Neuronal stem cell (in vitro differentiated cells): ENCODE measurements around the gene SYTL2.
"Not testable (repeated sequence)": the region's sequence is repeated elsewhere in the genome, so short reads cannot be mapped to it uniquely, and the experiment has no call there.

ENCODE experiments used
- DNase-seq: peaks from one replicate; pipeline ENCODE4 v3.0.0-alpha.2; 2013; ENCODE audit warnings: low spot score
- H2AFZ ChIP-seq: one replicate; pipeline ENCODE4 v1.6.1; 2013; ENCODE audit warnings: mild to moderate bottlenecking, low read length, inconsistent platforms
- H2AK5ac ChIP-seq: 2 replicates; pipeline ENCODE4 v1.6.1; 2013; ENCODE audit warnings: low read depth, mild to moderate bottlenecking, inconsistent platforms, low read length, moderate library complexity, mixed read lengths
- H2BK120ac ChIP-seq: 2 replicates; pipeline ENCODE4 v1.6.1; 2013; ENCODE audit warnings: low read depth, mild to moderate bottlenecking, inconsistent platforms, low read length, moderate library complexity, mixed read lengths
- H2BK12ac ChIP-seq: one replicate; pipeline ENCODE4 v1.6.1; 2013; ENCODE audit warnings: low read length, inconsistent platforms
- H2BK15ac ChIP-seq: 2 replicates; pipeline ENCODE4 v1.6.1; 2013; ENCODE audit warnings: mild to moderate bottlenecking, low read length, inconsistent platforms, mixed read lengths
- H2BK5ac ChIP-seq: one replicate; pipeline ENCODE4 v1.6.1; 2013; ENCODE audit warnings: inconsistent platforms, mild to moderate bottlenecking, low read length, moderate library complexity
- H3K14ac ChIP-seq: one replicate; pipeline ENCODE4 v1.6.1; 2013; ENCODE audit warnings: low read length, inconsistent platforms
- H3K18ac ChIP-seq: 2 replicates; pipeline ENCODE4 v1.6.1; 2013; ENCODE audit warnings: low read length, inconsistent platforms
- H3K23ac ChIP-seq: 2 replicates; pipeline ENCODE4 v1.6.1; 2013; ENCODE audit warnings: low read depth, mild to moderate bottlenecking, mixed read lengths, low read length, inconsistent platforms; ENCODE audit not compliant: poor library complexity
- H3K27ac ChIP-seq: replicated peaks from 3 replicates; pipeline ENCODE4 v1.5.1; 2013; ENCODE audit warnings: low read length, inconsistent platforms
- H3K27me3 ChIP-seq, 3 experiments: 2 replicates each; pipeline ENCODE4 v1.6.1; 2013; ENCODE audit warnings: low read length in 3 of 3, mild to moderate bottlenecking in 2 of 3, inconsistent platforms in 1 of 3, low read depth in 1 of 3, mixed read lengths in 1 of 3, moderate library complexity in 1 of 3; ENCODE audit not compliant: control insufficient read depth in 3 of 3, insufficient read depth in 3 of 3
- H3K36me3 ChIP-seq, 2 donors: replicated peaks in 1 of 2; 2 replicates each; pipeline ENCODE4 v1.6.1; 2013; ENCODE audit warnings: low read length in 2 of 2; ENCODE audit not compliant: control insufficient read depth in 2 of 2, insufficient read depth in 2 of 2
- H3K4ac ChIP-seq: 2 replicates; pipeline ENCODE4 v1.6.1; 2013; ENCODE audit warnings: inconsistent platforms, mild to moderate bottlenecking, low read length, moderate library complexity
- H3K4me1 ChIP-seq, 2 donors: 1 replicate in 1 of 2; 2 replicates in 1 of 2; pipeline ENCODE4 v1.6.1; 2013; ENCODE audit warnings: low read length in 2 of 2, low read depth in 1 of 2; ENCODE audit not compliant: control insufficient read depth in 2 of 2, insufficient read depth in 1 of 2
- H3K4me2 ChIP-seq: one replicate; pipeline ENCODE4 v1.6.1; 2013; ENCODE audit warnings: mild to moderate bottlenecking, low read length, inconsistent platforms; ENCODE audit not compliant: insufficient read depth, poor library complexity, severe bottlenecking
- H3K4me3 ChIP-seq, 2 donors: 2 replicates each; pipeline ENCODE4 v1.5.1; 2013; ENCODE audit warnings: low read length in 2 of 2, mild to moderate bottlenecking in 2 of 2, inconsistent platforms in 1 of 2, moderate library complexity in 1 of 2
- H3K79me1 ChIP-seq: one replicate; pipeline ENCODE4 v1.6.1; 2013; ENCODE audit warnings: low read depth, mild to moderate bottlenecking, inconsistent platforms, low read length, moderate library complexity
- H3K9ac ChIP-seq: one replicate; pipeline ENCODE4 v1.6.1; 2013; ENCODE audit warnings: mild to moderate bottlenecking, low read depth, low read length, inconsistent platforms; ENCODE audit not compliant: poor library complexity
- H3K9me3 ChIP-seq, 2 donors: replicated peaks in 1 of 2; 2 replicates each; pipeline versions ENCODE3 to v1.6.1; 2013; ENCODE audit warnings: low read length in 2 of 2, mild to moderate bottlenecking in 2 of 2, inconsistent platforms in 1 of 2, low read depth in 1 of 2, mixed read lengths in 1 of 2, moderate library complexity in 1 of 2; ENCODE audit not compliant: control insufficient read depth in 2 of 2, insufficient read depth in 1 of 2
- H4K8ac ChIP-seq: one replicate; pipeline ENCODE4 v1.6.1; 2013; ENCODE audit warnings: low read depth, mild to moderate bottlenecking, inconsistent platforms, low read length, moderate library complexity
- H4K91ac ChIP-seq: one replicate; pipeline ENCODE4 v1.6.1; 2013; ENCODE audit warnings: low read length, low read depth, mild to moderate bottlenecking, inconsistent platforms; ENCODE audit not compliant: poor library complexity
- WGBS, 2 donors: extraction: QIAGEN DNeasy Blood & Tissue Kit; methylation state at CpG; one replicate each; pipeline ENCODE4 v1.1.7; 2013; ENCODE audit warnings: missing lambda C conversion rate in 2 of 2, mixed read lengths in 1 of 2; ENCODE audit not compliant: insufficient read length in 2 of 2, insufficient replicate concordance in 1 of 2; ENCODE audit errors: extremely low coverage in 2 of 2; 5-methylcytosine and 5-hydroxymethylcytosine counted together

Gene SYTL2

GRCh38 chr11:85670949-85671663, 139.8 kb downstream of the SYTL2 start:
- H3K23ac ChIP-seq, H3K9ac ChIP-seq, H3K18ac ChIP-seq, H3K9me3 ChIP-seq, H2BK15ac ChIP-seq, H2AFZ ChIP-seq, H3K36me3 ChIP-seq, H2BK5ac ChIP-seq, H4K8ac ChIP-seq, H3K4me2 ChIP-seq, H3K79me1 ChIP-seq, H2AK5ac ChIP-seq, H3K4ac ChIP-seq, H3K4me3 ChIP-seq, H2BK12ac ChIP-seq, H3K27ac ChIP-seq, H4K91ac ChIP-seq, H2BK120ac ChIP-seq, H3K14ac ChIP-seq, H3K4me1 ChIP-seq, DNase-seq: not testable (repeated sequence)
- peaks cover 0 to 12% (median 0%) of the 10 kb centered on the region in 3 experiments for H3K27me3 ChIP-seq

GRCh38 chr11:85668157-85668556, 142.8 kb downstream of the SYTL2 start:
- Histone ChIP-seq H3K27ac (no peak overlapping the region), H4K91ac (no peak overlapping the region), H2AK5ac (no peak overlapping the region), H3K27me3 (peaks cover 0 to 2% (median 0%) of the 10 kb centered on the region in 3 experiments), H3K4ac (no peak overlapping the region), H2BK120ac (no peak overlapping the region), H3K4me2 (no peak overlapping the region), H3K4me1 (peaks cover 0 to 5% of the 10 kb centered on the region in 2 donors), H3K4me3 (no peak overlapping the region), H2BK5ac (no peak overlapping the region), H3K18ac (no peak overlapping the region), H4K8ac (no peak overlapping the region), H2AFZ (no peak overlapping the region), H3K23ac (no peak overlapping the region), H3K9ac (no peak overlapping the region), H3K14ac (no peak overlapping the region), H3K79me1 (no peaks in the 10 kb centered on the region), H2BK12ac (no peak overlapping the region), H3K9me3 (no peaks in the 10 kb centered on the region), H3K36me3 (peaks cover 0 to 6% of the 10 kb centered on the region in 2 donors), H2BK15ac (no peak overlapping the region)
- no peak for DNase-seq
- WGBS, 2 donors, result no CpG with 5 or more reads among the region's 1 CpG

GRCh38 chr11:85666687-85667086, 144.3 kb downstream of the SYTL2 start:
- Histone ChIP-seq H4K8ac (no peak overlapping the region), H3K4me1 (peaks cover 0 to 5% of the 10 kb centered on the region in 2 donors), H3K14ac (no peak overlapping the region), H3K79me1 (no peaks in the 10 kb centered on the region), H3K9ac (no peak overlapping the region), H2BK120ac (no peak overlapping the region), H2AFZ (peak overlapping the region; percentile 87), H3K27ac (no peak overlapping the region), H2BK12ac (no peak overlapping the region), H3K18ac (no peak overlapping the region), H2BK5ac (no peak overlapping the region), H3K4me2 (no peak overlapping the region), H3K23ac (no peak overlapping the region), H3K4ac (no peak overlapping the region), H3K36me3 (peaks cover 2 to 21% of the 10 kb centered on the region in 2 donors), H3K4me3 (no peak overlapping the region), H3K27me3 (peaks cover 0 to 2% (median 0%) of the 10 kb centered on the region in 3 experiments), H2AK5ac (no peak overlapping the region), H2BK15ac (no peak overlapping the region), H3K9me3 (no peaks in the 10 kb centered on the region), H4K91ac (no peak overlapping the region)
- WGBS, 2 donors, result no CpG with 5 or more reads among the region's 3 CpGs
- no peak for DNase-seq

GRCh38 chr11:85665733-85666132, 145.2 kb downstream of the SYTL2 start:
- Histone ChIP-seq H2AFZ (peak overlapping the region; percentile 87), H3K27ac (no peak overlapping the region), H3K18ac (no peak overlapping the region)

More at GRCh38 chr11:85665733-85666132, 145.2 kb downstream of the SYTL2 start:
- H2AK5ac ChIP-seq, result no peak overlapping the region
- H3K4me2 ChIP-seq, result no peak overlapping the region
- H3K23ac ChIP-seq, result no peak overlapping the region
- H4K8ac ChIP-seq, result no peak overlapping the region
- no peaks in the 10 kb centered on the region for H3K9me3 ChIP-seq
- peaks cover 2 to 30% of the 10 kb centered on the region in 2 donors for H3K36me3 ChIP-seq
- H2BK15ac ChIP-seq, result no peak overlapping the region
- H3K4ac ChIP-seq, result no peak overlapping the region
- H2BK12ac ChIP-seq, result no peak overlapping the region
- no peaks in the 10 kb centered on the region for H3K27me3 ChIP-seq
- no peak for DNase-seq
- H3K9ac ChIP-seq, result no peak overlapping the region
- no peaks in the 10 kb centered on the region for H3K79me1 ChIP-seq
- no peak overlapping the region for H4K91ac ChIP-seq
- no peak overlapping the region for H2BK120ac ChIP-seq
- no CpG with 5 or more reads among the region's 5 CpGs for WGBS, 2 donors
- H3K4me1 ChIP-seq, result peaks cover 0 to 7% of the 10 kb centered on the region in 2 donors
- no peak overlapping the region for H3K4me3 ChIP-seq
- H3K14ac ChIP-seq, result no peak overlapping the region
- H2BK5ac ChIP-seq, result no peak overlapping the region
